Gastrocnemius medialis (tissue), 4 donors: ENCODE measurements around the gene MMP15. TPM values are rescaled to one million over a fixed set of nuclear protein-coding genes. Genes with fewer than 3 reads are reported as not detected.

Experiments
- ATAC-seq, 2 donors: fragments of 150-250 bp; one replicate each; pipeline ENCODE4 v1.9.1; 2016
- DNase-seq, 2 donors: peaks; one replicate each; pipeline ENCODE4 v3.0.0-alpha.2; 2019
- H3K27ac ChIP-seq, 4 donors: fragments of 200-600 bp; sonication (generic); 1 replicate in 1 of 4; 2 replicates in 3 of 4; pipeline ENCODE4 v1.5.1; 2016 to 2018; ENCODE audit warnings: mild to moderate bottlenecking in 2 of 4, moderate library complexity in 1 of 4
- H3K27me3 ChIP-seq, 3 donors: fragments of 200-600 bp; sonication (generic) in 2 of 3; 1 replicate in 1 of 3; 2 replicates in 2 of 3; pipeline versions ENCODE4 v1.5.1 to v1.6.0; 2016 to 2019; ENCODE audit warnings: mild to moderate bottlenecking in 1 of 3, moderate library complexity in 1 of 3
- H3K36me3 ChIP-seq, 2 donors: fragments of 200-600 bp; sonication (generic) in 1 of 2; one replicate each; pipeline ENCODE4 v1.5.1; 2017 to 2018
- H3K4me1 ChIP-seq, 2 donors: fragments of 200-600 bp; sonication (generic) in 1 of 2; one replicate each; pipeline ENCODE4 v1.5.1; 2016 to 2017; ENCODE audit warnings: mild to moderate bottlenecking in 2 of 2
- H3K4me3 ChIP-seq, 4 donors: fragments of 200-600 bp; sonication (generic) in 3 of 4; 1 replicate in 1 of 4; 2 replicates in 3 of 4; pipeline ENCODE4 v1.5.1; 2016 to 2019; ENCODE audit warnings: mild to moderate bottlenecking in 2 of 4
- H3K9me3 ChIP-seq, 3 donors: fragments of 200-600 bp; sonication (generic) in 2 of 3; 1 replicate in 1 of 3; 2 replicates in 2 of 3; pipeline ENCODE4 v1.5.1; 2016 to 2019
- CTCF ChIP-seq, 5 experiments: fragments of 450-650 bp in 3 of 5; fragments of 200-600 bp in 2 of 5; sonication (generic) in 2 of 5; IDR thresholded peaks in 4 of 5; conservative IDR thresholded peaks in 1 of 5; 1 replicate in 4 of 5; 2 replicates in 1 of 5; pipeline ENCODE4 v1.5.1; 2016 to 2019; ENCODE audit warnings: antibody characterized with exemption in 5 of 5, mild to moderate bottlenecking in 3 of 5, moderate library complexity in 3 of 5
- POLR2A ChIP-seq, 2 donors: fragments of 450-650 bp; IDR thresholded peaks; one replicate each; pipeline ENCODE4 v1.6.1; 2017; ENCODE audit warnings: antibody characterized with exemption in 2 of 2, mild to moderate bottlenecking in 2 of 2, moderate library complexity in 2 of 2
- in situ Hi-C, 4 donors: fragments of 200-750 bp; cut with MboI; loops; one replicate each; pipeline versions ENCODE4 v1.15.0 to v1.8.0; 2017; ENCODE audit warnings: low sequenced_read_pairs in 4 of 4
- intact Hi-C: fragments of 100-400 bp; cut with DNase I; formaldehyde crosslinking; loops from one replicate; pipeline ENCODE4 v1.15.1; 2023; ENCODE audit warnings: low total_unique reads
- total RNA-seq, 4 donors: library from RNA; depleted of rRNA; stranded (reverse); fragments of >200 nt; gene quantifications; one replicate each; pipeline versions ENCODE4 v1.1.0 to v1.2.3, GENCODE V29; 2016

Gene MMP15
- total RNA-seq, 4 donors from 2014 or later = 2.9 to 8.1 (median 4.9) TPM

- intact Hi-C loops = no loop called here
- no peak overlapping the region for H3K4me3 ChIP-seq
- no peaks in the 10 kb centered on the region for H3K27me3 ChIP-seq
- peaks cover 0 to 5% of the 10 kb centered on the region in 2 donors for H3K4me1 ChIP-seq
- no peak for TF ChIP-seq CTCF (IDR thresholded peaks at IDR 0.05 in 4 of 5, conservative IDR thresholded peaks at IDR 0.05 in 1 of 5)
- no peak for TF ChIP-seq POLR2A (IDR thresholded peaks at IDR 0.05)
- H3K9me3 ChIP-seq = no peaks in the 10 kb centered on the region
- H3K27ac ChIP-seq = no peak overlapping the region
- ATAC-seq = no peak
- DNase-seq = no peak
- peaks cover 0 to 20% of the 10 kb centered on the region in 2 donors for H3K36me3 ChIP-seq
- in situ Hi-C loops = no loop called here
Measured at GRCh38 chr16:58043571-58044155, 18.1 kb downstream of the MMP15 start.

- intact Hi-C loops (no loop called here), in situ Hi-C loops (no loop called here)
- TF ChIP-seq POLR2A (IDR thresholded peaks at IDR 0.05) = no peak
- no peak for TF ChIP-seq CTCF (IDR thresholded peaks at IDR 0.05 in 4 of 5, conservative IDR thresholded peaks at IDR 0.05 in 1 of 5)
- H3K9me3 ChIP-seq = no peaks in the 10 kb centered on the region
- DNase-seq (no peak), ATAC-seq (no peak)
- H3K4me1 ChIP-seq = peaks cover 4 to 9% of the 10 kb centered on the region in 2 donors
- H3K4me3 ChIP-seq = no peak overlapping the region
- H3K36me3 ChIP-seq = peaks cover 0 to 20% of the 10 kb centered on the region in 2 donors
- no peaks in the 10 kb centered on the region for H3K27me3 ChIP-seq
- no peak overlapping the region for H3K27ac ChIP-seq
Measured at GRCh38 chr16:58044266-58045019, 18.9 kb downstream of the MMP15 start.

- Histone ChIP-seq H3K36me3 (peaks cover 0 to 20% of the 10 kb centered on the region in 2 donors), H3K27ac (no peak overlapping the region), H3K4me3 (no peak overlapping the region), H3K9me3 (no peaks in the 10 kb centered on the region), H3K27me3 (no peaks in the 10 kb centered on the region), H3K4me1 (peaks cover 4 to 9% of the 10 kb centered on the region in 2 donors)
- no peak for DNase-seq
- TF ChIP-seq CTCF (IDR thresholded peaks at IDR 0.05 in 4 of 5, conservative IDR thresholded peaks at IDR 0.05 in 1 of 5) = no peak
- no peak for TF ChIP-seq POLR2A (IDR thresholded peaks at IDR 0.05)
- in situ Hi-C loops (no loop called here), intact Hi-C loops (no loop called here)
- no peak for ATAC-seq
Measured at GRCh38 chr16:58045096-58045495, 19.5 kb downstream of the MMP15 start.

- in situ Hi-C loops (no loop called here), intact Hi-C loops (no loop called here)
- Histone ChIP-seq H3K27me3 (no peaks in the 10 kb centered on the region), H3K9me3 (no peaks in the 10 kb centered on the region), H3K4me3 (no peak overlapping the region), H3K27ac (no peak overlapping the region), H3K36me3 (peaks cover 0 to 20% of the 10 kb centered on the region in 2 donors), H3K4me1 (peaks cover 4 to 9% of the 10 kb centered on the region in 2 donors)
- no peak for DNase-seq
- ATAC-seq = no peak
- no peak for TF ChIP-seq POLR2A (IDR thresholded peaks at IDR 0.05)
- no peak for TF ChIP-seq CTCF (IDR thresholded peaks at IDR 0.05 in 4 of 5, conservative IDR thresholded peaks at IDR 0.05 in 1 of 5)
Measured at GRCh38 chr16:58046054-58046881, 20.7 kb downstream of the MMP15 start.
